PC-9 (cell line): ENCODE measurements around the gene NFX1. TPM values are rescaled to one million over a fixed set of nuclear protein-coding genes. Genes with fewer than 3 reads are reported as not detected.
"Not testable (repeated sequence)": the region's sequence is repeated elsewhere in the genome, so short reads cannot be mapped to it uniquely, and the experiment has no call there.

Source experiments
- BruUV-seq: library from RNA; stranded (reverse); fragments of 400-500 nt; replicated peaks from 2 replicates; lab custom pipeline; 2021; lab: Mats Ljungman, UMichigan
- CTCF ChIA-PET: fragments of 300-600 bp; sonication (Branson Sonifier 250); formaldehyde crosslinking; loops from one replicate; lab custom pipeline; 2022; ENCODE audit warnings: antibody characterized with exemption; lab: Charles Lee
- POLR2A ChIA-PET: fragments of 300-600 bp; sonication (Branson Sonifier 250); formaldehyde crosslinking; loops from one replicate; lab custom pipeline; 2022; ENCODE audit warnings: antibody characterized with exemption; ENCODE audit not compliant: unreplicated experiment; lab: Charles Lee
- DNase-seq, 2 experiments: peaks; one replicate each; pipeline versions ENCODE4 v3.0.0 to v3.0.0-alpha.2; 2015 to 2022; ENCODE audit warnings: mixed read lengths in 1 of 2
- H2AFZ ChIP-seq: fragments of 200-600 bp; sonication (generic); 2 replicates; pipeline ENCODE4 v1.8.1; 2017; ENCODE audit warnings: antibody characterized with exemption
- H3F3A ChIP-seq: fragments of 200-600 bp; sonication (generic); 2 replicates; pipeline ENCODE4 v1.8.1; 2017; ENCODE audit warnings: antibody characterized with exemption, mild to moderate bottlenecking, low read depth; ENCODE audit not compliant: insufficient read depth
- H3K27ac ChIP-seq: fragments of 200-600 bp; sonication (generic); 2 replicates; pipeline ENCODE4 v1.6.1; 2016; ENCODE audit warnings: mixed run types
- H3K27me3 ChIP-seq: fragments of 200-600 bp; sonication (generic); 2 replicates; pipeline ENCODE4 v1.6.1; 2016; ENCODE audit warnings: low read depth, mixed run types; ENCODE audit not compliant: insufficient read depth
- H3K36me3 ChIP-seq: fragments of 200-600 bp; sonication (generic); 2 replicates; pipeline ENCODE4 v1.6.1; 2016; ENCODE audit warnings: low read depth, mixed run types
- H3K4me1 ChIP-seq: fragments of 200-600 bp; sonication (generic); replicated peaks from 2 replicates; pipeline ENCODE4 v1.6.1; 2016; ENCODE audit warnings: mixed run types; ENCODE audit not compliant: insufficient read depth
- H3K4me2 ChIP-seq: fragments of 200-600 bp; sonication (generic); 2 replicates; pipeline ENCODE4 v1.6.1; 2017; ENCODE audit warnings: mixed run types
- H3K4me3 ChIP-seq: fragments of 200-600 bp; sonication (generic); 2 replicates; pipeline ENCODE4 v1.6.1; 2016; ENCODE audit warnings: mixed run types
- H3K79me2 ChIP-seq: fragments of 200-600 bp; sonication (generic); 2 replicates; pipeline ENCODE4 v1.6.1; 2017; ENCODE audit warnings: low read depth, mixed run types
- H3K9me2 ChIP-seq: fragments of 200-600 bp; sonication (generic); 2 replicates; pipeline ENCODE4 v1.8.1; 2017; ENCODE audit warnings: mild to moderate bottlenecking; ENCODE audit not compliant: insufficient read depth
- H3K9me3 ChIP-seq: fragments of 200-600 bp; sonication (generic); 2 replicates; pipeline ENCODE4 v1.8.1; 2016; ENCODE audit warnings: low read depth; ENCODE audit not compliant: insufficient read depth
- H4K20me1 ChIP-seq: fragments of 200-600 bp; sonication (generic); 2 replicates; pipeline ENCODE4 v1.8.1; 2017; ENCODE audit not compliant: insufficient read depth
- EZH2 ChIP-seq: fragments of 200-600 bp; sonication (generic); IDR thresholded peaks from 2 replicates; pipeline ENCODE4 v1.8.0; 2017; ENCODE audit warnings: antibody characterized with exemption, low read depth
- intact Hi-C: fragments of 100-400 bp; cut with micrococcal nuclease; formaldehyde crosslinking; loops from one replicate; pipeline ENCODE4 v1.10.0; 2022; ENCODE audit not compliant: unreplicated experiment
- total RNA-seq: library from RNA; stranded (reverse); gene quantifications from 2 replicates; pipeline ENCODE4 v1.2.3, GENCODE V29; 2021
- TF ChIP-seq, protein P1 (sequence below): fragments of 200-600 bp; sonication (generic); conservative IDR thresholded peaks from 2 replicates; pipeline ENCODE4 v1.6.1; 2017; ENCODE audit warnings: mixed run types, antibody characterized with exemption, mild to moderate bottlenecking, moderate library complexity

Gene NFX1
- total RNA-seq, 1 experiment from 2014 or later: 14.9 TPM

GRCh38 chr9:33388110-33388994, 98.0 kb downstream of the NFX1 start:
- Histone ChIP-seq H3K4me1 (peaks cover 12% of the 10 kb centered on the region), H3K9me3 (no peaks in the 10 kb centered on the region), H4K20me1 (no peaks in the 10 kb centered on the region), H3K79me2 (no peaks in the 10 kb centered on the region), H3K27me3 (no peaks in the 10 kb centered on the region), H3K4me3 (no peak overlapping the region), H3F3A (peaks cover 7% of the 10 kb centered on the region; the same call in 1 of the 2 replicates), H3K9me2 (no peaks in the 10 kb centered on the region), H3K27ac (no peak overlapping the region), H3K36me3 (no peaks in the 10 kb centered on the region), H3K4me2 (no peak overlapping the region), H2AFZ (no peak overlapping the region)
- BruUV-seq: no TSS peak
- intact Hi-C loops: no loop called here
- no peak for DNase-seq
- ChIA-PET CTCF (no interaction called here), POLR2A (no interaction called here)
- TF ChIP-seq EZH2: no peak
- TF ChIP-seq, protein P1, sequence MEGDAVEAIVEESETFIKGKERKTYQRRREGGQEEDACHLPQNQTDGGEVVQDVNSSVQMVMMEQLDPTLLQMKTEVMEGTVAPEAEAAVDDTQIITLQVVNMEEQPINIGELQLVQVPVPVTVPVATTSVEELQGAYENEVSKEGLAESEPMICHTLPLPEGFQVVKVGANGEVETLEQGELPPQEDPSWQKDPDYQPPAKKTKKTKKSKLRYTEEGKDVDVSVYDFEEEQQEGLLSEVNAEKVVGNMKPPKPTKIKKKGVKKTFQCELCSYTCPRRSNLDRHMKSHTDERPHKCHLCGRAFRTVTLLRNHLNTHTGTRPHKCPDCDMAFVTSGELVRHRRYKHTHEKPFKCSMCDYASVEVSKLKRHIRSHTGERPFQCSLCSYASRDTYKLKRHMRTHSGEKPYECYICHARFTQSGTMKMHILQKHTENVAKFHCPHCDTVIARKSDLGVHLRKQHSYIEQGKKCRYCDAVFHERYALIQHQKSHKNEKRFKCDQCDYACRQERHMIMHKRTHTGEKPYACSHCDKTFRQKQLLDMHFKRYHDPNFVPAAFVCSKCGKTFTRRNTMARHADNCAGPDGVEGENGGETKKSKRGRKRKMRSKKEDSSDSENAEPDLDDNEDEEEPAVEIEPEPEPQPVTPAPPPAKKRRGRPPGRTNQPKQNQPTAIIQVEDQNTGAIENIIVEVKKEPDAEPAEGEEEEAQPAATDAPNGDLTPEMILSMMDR: no peak

- CTCF ChIA-PET: interaction anchor here (0.6 to 0.7 kb wide), 2 partner anchors 56 to 160 kb away, joined by 3 read pairs; partner anchors contain the start of gene AQP3
- H3K27ac ChIP-seq: peak overlapping the region; percentile 78
- H3K27me3 ChIP-seq, H3F3A ChIP-seq, H3K9me3 ChIP-seq, H3K9me2 ChIP-seq, BruUV-seq, H3K79me2 ChIP-seq, H2AFZ ChIP-seq, H4K20me1 ChIP-seq, H3K36me3 ChIP-seq: not testable (repeated sequence)
- H3K4me1 ChIP-seq: peaks cover 12% of the 10 kb centered on the region
- peak overlapping the region; percentile 15; the same call in 1 of the 2 replicates for H3K4me3 ChIP-seq
- POLR2A ChIA-PET: interaction anchor here (0.7 kb wide), 2 partner anchors 25 to 365 kb away, joined by 3 to 6 read pairs; no protein-coding TSS in a partner anchor
- H3K4me2 ChIP-seq: peak overlapping the region; percentile 51
- intact Hi-C loops: loop anchor here (2.0 to 10.0 kb wide), 2 partner anchors 66 to 160 kb away; no protein-coding TSS in a partner anchor
- DNase-seq: peak; percentile 82 to 89
Measured at GRCh38 chr9:33391111-33391771, 100.9 kb downstream of the NFX1 start.

DNA sequence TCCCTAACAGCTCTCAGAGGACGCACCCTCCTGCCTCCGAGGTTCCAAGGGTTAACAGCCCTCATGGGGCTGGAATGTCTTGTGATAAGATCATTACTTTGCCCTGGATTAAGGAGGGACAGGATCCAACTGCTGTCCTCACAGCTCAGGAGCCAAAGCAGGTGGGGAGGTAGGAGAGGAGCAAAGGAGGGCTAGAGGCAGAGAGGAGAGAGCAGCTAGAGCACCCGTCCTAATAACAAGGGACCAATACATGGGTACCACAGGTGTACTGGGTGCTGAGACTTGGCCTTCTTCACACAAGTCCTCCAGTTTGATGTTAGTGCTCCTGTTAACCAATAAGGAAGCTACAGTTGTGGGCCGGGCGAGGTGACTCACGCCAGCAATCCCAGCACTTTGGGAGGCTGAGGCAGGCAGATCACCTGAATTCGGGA, 102.3 kb downstream of the NFX1 start:
- DNase-seq: peak in 1 of 2 experiments; percentile 16
- H3K27ac ChIP-seq, H3K9me2 ChIP-seq, CTCF ChIA-PET, H2AFZ ChIP-seq, H3K27me3 ChIP-seq, POLR2A ChIA-PET, H3F3A ChIP-seq, H3K4me2 ChIP-seq, H3K36me3 ChIP-seq, H4K20me1 ChIP-seq, H3K9me3 ChIP-seq, H3K4me3 ChIP-seq, BruUV-seq, H3K79me2 ChIP-seq: not testable (repeated sequence)
- peaks cover 12% of the 10 kb centered on the region for H3K4me1 ChIP-seq
- intact Hi-C loops: loop anchor here (10.0 kb wide), 1 partner anchor 68 kb away; no protein-coding TSS in a partner anchor

- ChIA-PET POLR2A (no interaction called here), CTCF (no interaction called here)
- Histone ChIP-seq H3K9me2 (no peaks in the 10 kb centered on the region), H3K27ac (no peak overlapping the region), H3K4me2 (no peak overlapping the region), H3K36me3 (no peaks in the 10 kb centered on the region), H2AFZ (no peak overlapping the region), H3F3A (peaks cover 7% of the 10 kb centered on the region; the same call in 1 of the 2 replicates), H3K4me1 (peaks cover 12% of the 10 kb centered on the region), H4K20me1 (no peaks in the 10 kb centered on the region), H3K79me2 (no peaks in the 10 kb centered on the region), H3K27me3 (no peaks in the 10 kb centered on the region), H3K4me3 (no peak overlapping the region), H3K9me3 (no peaks in the 10 kb centered on the region)
- no peak for DNase-seq
- intact Hi-C loops: loop anchor here (10.0 kb wide), 1 partner anchor 69 kb away; no protein-coding TSS in a partner anchor
- TF ChIP-seq, protein P1: no peak
- TF ChIP-seq EZH2: no peak
- BruUV-seq: no TSS peak
Measured at GRCh38 chr9:33393581-33393980, 103.3 kb downstream of the NFX1 start.

GRCh38 chr9:33393986-33394385, 103.7 kb downstream of the NFX1 start:
- H3K79me2 ChIP-seq, H3K27me3 ChIP-seq, H3K27ac ChIP-seq, CTCF ChIA-PET, H3K9me2 ChIP-seq, H3K36me3 ChIP-seq, H2AFZ ChIP-seq, BruUV-seq, H3F3A ChIP-seq, DNase-seq, H3K9me3 ChIP-seq, POLR2A ChIA-PET, H4K20me1 ChIP-seq, H3K4me3 ChIP-seq, H3K4me2 ChIP-seq: not testable (repeated sequence)
- intact Hi-C loops: loop anchor here (10.0 kb wide), 1 partner anchor 69 kb away; no protein-coding TSS in a partner anchor
- peaks cover 12% of the 10 kb centered on the region for H3K4me1 ChIP-seq
